IMR-90 (cell line): ENCODE results near the gene CFAP221. TPM values are rescaled to one million over a fixed set of nuclear protein-coding genes. Genes with fewer than 3 reads are reported as not detected.
"Not testable (repeated sequence)": the region's sequence is repeated elsewhere in the genome, so short reads cannot be mapped to it uniquely, and the experiment has no call there.

Experiments
- ATAC-seq: fragments of 200-7000 bp; cut with Tn5 transposase; 2 replicates; pipeline ENCODE4 v1.9.1; 2020; ENCODE audit warnings: low read depth, mild to moderate bottlenecking, moderate library complexity
- BruUV-seq: library from RNA; stranded (reverse); fragments of 400-500 nt; replicated peaks from 2 replicates; lab custom pipeline; 2021; lab: Mats Ljungman, UMichigan
- CTCF ChIA-PET: fragments of 300-600 bp; formaldehyde crosslinking; extraction: SDS; loops from one replicate; lab custom pipeline; 2021; ENCODE audit warnings: antibody characterized with exemption; lab: Yijun Ruan, JAX
- POLR2A ChIA-PET: fragments of 300-600 bp; sonication (Branson Sonifier 250); formaldehyde crosslinking; loops from one replicate; lab custom pipeline; 2022; ENCODE audit warnings: antibody characterized with exemption; ENCODE audit not compliant: unreplicated experiment; lab: Charles Lee
- DNase-seq: peaks from one replicate; pipeline ENCODE4 v3.0.0; 2013
- H2AFZ ChIP-seq: replicated peaks from 2 replicates; pipeline ENCODE3; 2013; ENCODE audit warnings: low read length, mild to moderate bottlenecking; ENCODE audit not compliant: poor library complexity
- H2AK5ac ChIP-seq: 2 replicates; pipeline ENCODE4 v1.6.1; 2013; ENCODE audit warnings: low read depth, low read length, inconsistent platforms
- H2AK9ac ChIP-seq: replicated peaks from 2 replicates; pipeline ENCODE3; 2013; ENCODE audit warnings: mild to moderate bottlenecking, low read depth, low read length, moderate library complexity; ENCODE audit not compliant: poor library complexity
- H2BK120ac ChIP-seq: 2 replicates; pipeline ENCODE4 v1.6.1; 2013; ENCODE audit warnings: low read depth, low read length, inconsistent platforms
- H2BK15ac ChIP-seq: 3 replicates; pipeline ENCODE4 v1.6.1; 2013; ENCODE audit warnings: low read depth, low read length, inconsistent platforms
- H2BK20ac ChIP-seq: 2 replicates; pipeline ENCODE4 v1.6.1; 2013; ENCODE audit warnings: low read depth, mild to moderate bottlenecking, inconsistent platforms, low read length, moderate library complexity
- H2BK5ac ChIP-seq: 2 replicates; pipeline ENCODE4 v1.6.1; 2013; ENCODE audit warnings: mild to moderate bottlenecking, low read depth, low read length, inconsistent platforms; ENCODE audit not compliant: poor library complexity, severe bottlenecking
- H3K14ac ChIP-seq: replicated peaks from 2 replicates; pipeline ENCODE4 v1.6.1; 2013; ENCODE audit warnings: low read depth, low read length, inconsistent platforms
- H3K18ac ChIP-seq: 2 replicates; pipeline ENCODE4 v1.6.1; 2013; ENCODE audit warnings: low read depth, low read length, control low read depth
- H3K23ac ChIP-seq: 2 replicates; pipeline ENCODE4 v1.6.1; 2013; ENCODE audit warnings: low read depth, low read length, inconsistent platforms
- H3K27ac ChIP-seq: 2 replicates; pipeline ENCODE4 v1.5.1; 2013; ENCODE audit warnings: mild to moderate bottlenecking, control low read depth, low read length; ENCODE audit not compliant: insufficient read depth
- H3K27me3 ChIP-seq: 2 replicates; pipeline ENCODE4 v1.6.1; 2013; ENCODE audit warnings: low read length; ENCODE audit not compliant: control insufficient read depth, insufficient read depth
- H3K36me3 ChIP-seq: 2 replicates; pipeline ENCODE4 v1.6.1; 2013; ENCODE audit warnings: low read length, mixed read lengths; ENCODE audit not compliant: control insufficient read depth, insufficient read depth
- H3K4ac ChIP-seq: 2 replicates; pipeline ENCODE4 v1.6.1; 2013; ENCODE audit warnings: low read depth, low read length, inconsistent platforms
- H3K4me1 ChIP-seq: 2 replicates; pipeline ENCODE4 v1.6.1; 2013; ENCODE audit warnings: low read length, mixed read lengths; ENCODE audit not compliant: control insufficient read depth, insufficient read depth
- H3K4me2 ChIP-seq: 2 replicates; pipeline ENCODE4 v1.6.1; 2013; ENCODE audit warnings: low read depth, mild to moderate bottlenecking, control low read depth, low read length, moderate library complexity
- H3K4me3 ChIP-seq: 2 replicates; pipeline ENCODE4 v1.5.1; 2013; ENCODE audit warnings: low read depth, mild to moderate bottlenecking, control low read depth, low read length, moderate library complexity; ENCODE audit not compliant: insufficient read depth
- H3K56ac ChIP-seq: 2 replicates; pipeline ENCODE4 v1.6.1; 2013; ENCODE audit warnings: low read length, inconsistent platforms; ENCODE audit not compliant: insufficient read depth; ENCODE audit errors: extremely low read depth
- H3K79me1 ChIP-seq, 2 experiments: 2 replicates each; pipeline ENCODE4 v1.6.1; 2013; ENCODE audit warnings: low read length in 2 of 2, inconsistent platforms in 1 of 2, low read depth in 1 of 2
- H3K9ac ChIP-seq: 2 replicates; pipeline ENCODE4 v1.6.1; 2013; ENCODE audit warnings: low read depth, low read length, control low read depth
- H3K9me1 ChIP-seq: 2 replicates; pipeline ENCODE4 v1.6.1; 2013; ENCODE audit warnings: low read length, inconsistent platforms; ENCODE audit not compliant: insufficient read depth
- H3K9me3 ChIP-seq: 2 replicates; pipeline ENCODE4 v1.6.1; 2013; ENCODE audit warnings: low read length; ENCODE audit not compliant: control insufficient read depth, insufficient read depth
- H4K20me1 ChIP-seq: 2 replicates; pipeline ENCODE4 v1.6.1; 2013; ENCODE audit warnings: low read length, inconsistent platforms; ENCODE audit not compliant: insufficient read depth
- H4K5ac ChIP-seq: 2 replicates; pipeline ENCODE4 v1.6.1; 2013; ENCODE audit warnings: mild to moderate bottlenecking, low read depth, low read length, control low read depth
- H4K8ac ChIP-seq, 2 experiments: 2 replicates each; pipeline ENCODE4 v1.6.1; 2013; ENCODE audit warnings: low read depth in 2 of 2, low read length in 2 of 2, control low read depth in 1 of 2, inconsistent platforms in 1 of 2
- H4K91ac ChIP-seq: 2 replicates; pipeline ENCODE4 v1.6.1; 2013; ENCODE audit warnings: low read depth, low read length, inconsistent platforms; ENCODE audit not compliant: insufficient read depth
- WGBS, 2 experiments: methylation state at CpG; one replicate each; pipeline versions ENCODE4 v1.1.5 to v1.1.7; 2013; ENCODE audit warnings: missing lambda C conversion rate in 2 of 2; ENCODE audit not compliant: insufficient read length in 1 of 2; ENCODE audit errors: extremely low coverage in 2 of 2; 5-methylcytosine and 5-hydroxymethylcytosine counted together
- dilution Hi-C: fragments of 300-500 bp; cut with HindIII; formaldehyde crosslinking; loops from one replicate; pipeline ENCODE4 v1.14.3; 2018; ENCODE audit warnings: low sequenced_read_pairs; ENCODE audit not compliant: unreplicated experiment
- in situ Hi-C: fragments of 300-500 bp; cut with MboI; formaldehyde crosslinking; loops from 3 replicates; pipeline ENCODE4 v1.14.3; 2019; ENCODE audit warnings: low sequenced_read_pairs, inconsistent platforms, mixed read lengths
- intact Hi-C: fragments of 100-400 bp; cut with micrococcal nuclease; formaldehyde crosslinking; loops from 2 replicates; pipeline ENCODE4 v1.10.0; 2022
- polyA plus RNA-seq, 3 experiments: library from polyadenylated mRNA; depleted of rRNA; stranded (reverse); fragments of >200 nt; gene quantifications; 2 replicates each; pipeline ENCODE4 v1.2.3, GENCODE V29; 2012; ENCODE audit warnings: low replicate concordance in 1 of 3
- total RNA-seq: library from RNA; depleted of rRNA; stranded (reverse); fragments of >200 nt; gene quantifications from 2 replicates; pipeline ENCODE4 v1.2.3, GENCODE V29; 2012

CFAP221 gene
- total and polyA plus RNA-seq, 2 of the 4 experiments (the other 2 are of a cell fraction): not detected

GRCh38 chr2:119618725-119619124, 74.5 kb downstream of the CFAP221 start:
- H2AFZ ChIP-seq, H3K14ac ChIP-seq, H3K79me1 ChIP-seq, POLR2A ChIA-PET, CTCF ChIA-PET, H3K23ac ChIP-seq, H3K9me1 ChIP-seq, in situ Hi-C loops, H2BK15ac ChIP-seq, H3K4ac ChIP-seq, H2BK20ac ChIP-seq, H3K4me1 ChIP-seq, H4K20me1 ChIP-seq, H2BK120ac ChIP-seq, H4K91ac ChIP-seq, H2BK5ac ChIP-seq, H3K9ac ChIP-seq, BruUV-seq, H4K8ac ChIP-seq, H3K27me3 ChIP-seq, intact Hi-C loops, ATAC-seq, H3K4me3 ChIP-seq, H3K4me2 ChIP-seq, H4K5ac ChIP-seq, dilution Hi-C loops, H3K36me3 ChIP-seq, H2AK5ac ChIP-seq, H3K9me3 ChIP-seq, DNase-seq, H2AK9ac ChIP-seq, H3K18ac ChIP-seq, H3K27ac ChIP-seq, H3K56ac ChIP-seq: not testable (repeated sequence)
- 60% methylated on average over 1 of the region's 7 CpGs; no CpG with 5 or more reads in 1 of the 2 experiments for WGBS, 2 experiments
